Body of pancreas (tissue), 4 donors: ENCODE data around the gene PRDM2. TPM values are rescaled to one million over a fixed set of nuclear protein-coding genes. Genes with fewer than 3 reads are reported as not detected.

Source experiments
- ATAC-seq: fragments of 150-250 bp; one replicate; pipeline ENCODE4 v1.9.1; 2016
- DNase-seq, 4 donors: peaks; one replicate each; pipeline ENCODE4 v3.0.0-alpha.2; 2019
- H3K27ac ChIP-seq, 4 donors: fragments of 200-600 bp; sonication (generic); 1 replicate in 3 of 4; 2 replicates in 1 of 4; pipeline versions ENCODE4 v1.5.1 to v1.6.1; 2016 to 2019; ENCODE audit warnings: mild to moderate bottlenecking in 1 of 4, mixed read lengths in 1 of 4, moderate library complexity in 1 of 4
- H3K27me3 ChIP-seq, 2 donors: fragments of 200-600 bp; sonication (generic); one replicate each; pipeline ENCODE4 v1.6.0; 2016; ENCODE audit warnings: mild to moderate bottlenecking in 1 of 2
- H3K36me3 ChIP-seq, 2 donors: fragments of 200-600 bp; sonication (generic); replicated peaks in 1 of 2; 2 replicates each; pipeline ENCODE4 v1.5.1; 2016; ENCODE audit warnings: low read depth in 2 of 2; ENCODE audit not compliant: insufficient read depth in 1 of 2
- H3K4me1 ChIP-seq: fragments of 200-600 bp; sonication (generic); one replicate; pipeline ENCODE4 v1.6.0; 2016
- H3K4me3 ChIP-seq, 2 donors: fragments of 200-600 bp; sonication (generic); 1 replicate in 1 of 2; 2 replicates in 1 of 2; pipeline ENCODE4 v1.5.1; 2016 to 2019
- H3K9me3 ChIP-seq, 3 donors: fragments of 200-600 bp; sonication (generic); 1 replicate in 2 of 3; 2 replicates in 1 of 3; pipeline ENCODE4 v1.5.1; 2016
- POLR2A ChIP-seq, 3 donors: fragments of 450-650 bp; IDR thresholded peaks; one replicate each; pipeline ENCODE4 v1.6.1; 2016; ENCODE audit warnings: antibody characterized with exemption in 3 of 3, mild to moderate bottlenecking in 2 of 3
- WGBS, 2 donors: methylation state at CpG; one replicate each; pipeline ENCODE4 v1.1.5; 2017; 5-methylcytosine and 5-hydroxymethylcytosine counted together
- intact Hi-C: fragments of 100-400 bp; cut with DNase I; formaldehyde crosslinking; loops from one replicate; pipeline ENCODE4 v1.15.1; 2023
- total RNA-seq, 2 donors: library from RNA; depleted of rRNA; stranded (reverse); fragments of >200 nt; gene quantifications; one replicate each; pipeline ENCODE4 v1.1.0, GENCODE V29; 2016
- TF ChIP-seq, protein P1 (sequence below), 7 experiments: fragments of 450-650 bp in 4 of 7; fragments of 200-600 bp in 3 of 7; sonication (generic) in 3 of 7; IDR thresholded peaks; one replicate each; pipeline ENCODE4 v1.5.1; 2016 to 2019; ENCODE audit warnings: antibody characterized with exemption in 7 of 7

Gene PRDM2
- total RNA-seq, 2 donors from 2014 or later: 21.4 to 21.8 TPM

GRCh38 chr1:13783551-13783950 is 83.6 kb downstream of the PRDM2 start:
- Histone ChIP-seq H3K27me3 (no peaks in the 10 kb centered on the region), H3K36me3 (peaks cover 0 to 20% of the 10 kb centered on the region in 2 donors), H3K4me1 (no peaks in the 10 kb centered on the region), H3K9me3 (no peaks in the 10 kb centered on the region), H3K27ac (no peak overlapping the region), H3K4me3 (no peak overlapping the region)
- TF ChIP-seq, protein P1, sequence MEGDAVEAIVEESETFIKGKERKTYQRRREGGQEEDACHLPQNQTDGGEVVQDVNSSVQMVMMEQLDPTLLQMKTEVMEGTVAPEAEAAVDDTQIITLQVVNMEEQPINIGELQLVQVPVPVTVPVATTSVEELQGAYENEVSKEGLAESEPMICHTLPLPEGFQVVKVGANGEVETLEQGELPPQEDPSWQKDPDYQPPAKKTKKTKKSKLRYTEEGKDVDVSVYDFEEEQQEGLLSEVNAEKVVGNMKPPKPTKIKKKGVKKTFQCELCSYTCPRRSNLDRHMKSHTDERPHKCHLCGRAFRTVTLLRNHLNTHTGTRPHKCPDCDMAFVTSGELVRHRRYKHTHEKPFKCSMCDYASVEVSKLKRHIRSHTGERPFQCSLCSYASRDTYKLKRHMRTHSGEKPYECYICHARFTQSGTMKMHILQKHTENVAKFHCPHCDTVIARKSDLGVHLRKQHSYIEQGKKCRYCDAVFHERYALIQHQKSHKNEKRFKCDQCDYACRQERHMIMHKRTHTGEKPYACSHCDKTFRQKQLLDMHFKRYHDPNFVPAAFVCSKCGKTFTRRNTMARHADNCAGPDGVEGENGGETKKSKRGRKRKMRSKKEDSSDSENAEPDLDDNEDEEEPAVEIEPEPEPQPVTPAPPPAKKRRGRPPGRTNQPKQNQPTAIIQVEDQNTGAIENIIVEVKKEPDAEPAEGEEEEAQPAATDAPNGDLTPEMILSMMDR (IDR thresholded peaks at IDR 0.05): no peak
- TF ChIP-seq POLR2A (IDR thresholded peaks at IDR 0.05): no peak
- DNase-seq: no peak
- no peak for ATAC-seq
- 76 to 87% methylated on average over 5 of the region's 5 CpGs for WGBS, 2 donors
- intact Hi-C loops: no loop called here

GRCh38 chr1:13784971-13785370 is 85.0 kb downstream of the PRDM2 start:
- intact Hi-C loops: no loop called here
- H3K4me1 ChIP-seq: no peaks in the 10 kb centered on the region
- H3K27me3 ChIP-seq: no peaks in the 10 kb centered on the region
- TF ChIP-seq, protein P1 (IDR thresholded peaks at IDR 0.05): no peak
- TF ChIP-seq POLR2A (IDR thresholded peaks at IDR 0.05): no peak
- no peak overlapping the region for H3K4me3 ChIP-seq
- DNase-seq (no peak), ATAC-seq (no peak)
- H3K36me3 ChIP-seq: peaks cover 0 to 10% of the 10 kb centered on the region in 2 donors
- no peaks in the 10 kb centered on the region for H3K9me3 ChIP-seq
- H3K27ac ChIP-seq: no peak overlapping the region
- 78% methylated on average over 5 of the region's 5 CpGs for WGBS, 2 donors

DNA sequence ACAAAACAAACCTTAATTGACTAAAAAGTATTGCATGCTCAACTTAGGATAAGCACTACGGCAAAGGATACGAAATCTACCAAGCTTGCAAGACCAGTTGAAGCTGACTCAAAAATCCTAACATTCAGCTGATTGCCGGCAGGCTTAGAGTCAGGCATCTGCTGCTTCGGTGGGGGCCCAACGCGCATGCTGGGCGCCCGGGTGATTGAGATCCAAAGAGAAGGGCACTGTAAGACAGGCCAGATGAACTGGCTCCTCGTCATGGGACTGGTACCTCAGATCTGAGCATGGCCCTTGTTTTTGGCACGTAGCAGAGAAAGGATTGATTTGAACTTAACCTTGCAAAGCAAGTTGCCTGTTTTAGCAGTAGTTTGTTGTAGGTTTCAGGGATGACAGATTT is 86.6 kb downstream of the PRDM2 start:
- 93 to 97% methylated on average over 10 of the region's 10 CpGs for WGBS, 2 donors
- H3K36me3 ChIP-seq: peaks cover 0 to 8% of the 10 kb centered on the region in 2 donors
- no peak for ATAC-seq
- no peaks in the 10 kb centered on the region for H3K27me3 ChIP-seq
- no peak overlapping the region for H3K27ac ChIP-seq
- no peaks in the 10 kb centered on the region for H3K9me3 ChIP-seq
- DNase-seq: no peak
- no peaks in the 10 kb centered on the region for H3K4me1 ChIP-seq
- H3K4me3 ChIP-seq: no peak overlapping the region
- TF ChIP-seq POLR2A (IDR thresholded peaks at IDR 0.05): no peak
- TF ChIP-seq, protein P1 (IDR thresholded peaks at IDR 0.05): no peak
- intact Hi-C loops: no loop called here

DNA sequence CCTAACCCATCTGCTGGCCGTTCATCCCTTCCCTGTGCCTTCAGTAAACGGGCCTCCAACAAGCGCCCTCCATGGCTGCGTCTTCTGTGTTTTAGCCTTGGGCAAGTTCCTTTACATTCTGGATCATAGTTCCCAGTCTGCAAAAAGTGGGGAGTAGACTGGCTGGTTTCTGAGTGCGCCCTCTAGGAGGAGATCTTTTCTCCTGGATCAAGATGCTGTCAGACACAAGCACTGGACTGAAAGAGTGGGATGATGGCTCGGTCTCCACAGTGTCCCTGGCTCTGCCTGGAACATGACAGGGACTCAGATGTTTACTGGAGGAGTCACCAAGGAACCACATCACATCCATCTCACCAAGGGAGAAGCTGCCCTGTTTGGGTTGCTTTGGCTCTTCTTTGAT is 88.8 kb downstream of the PRDM2 start:
- 84 to 94% methylated on average over 6 of the region's 6 CpGs for WGBS, 2 donors
- no peaks in the 10 kb centered on the region for H3K9me3 ChIP-seq
- no peaks in the 10 kb centered on the region for H3K4me1 ChIP-seq
- H3K36me3 ChIP-seq: no peaks in the 10 kb centered on the region
- H3K27ac ChIP-seq: no peak overlapping the region
- no peaks in the 10 kb centered on the region for H3K27me3 ChIP-seq
- ATAC-seq (no peak), DNase-seq (no peak)
- TF ChIP-seq, protein P1 (IDR thresholded peaks at IDR 0.05): no peak
- no peak for TF ChIP-seq POLR2A (IDR thresholded peaks at IDR 0.05)
- intact Hi-C loops: no loop called here
- no peak overlapping the region for H3K4me3 ChIP-seq

DNA sequence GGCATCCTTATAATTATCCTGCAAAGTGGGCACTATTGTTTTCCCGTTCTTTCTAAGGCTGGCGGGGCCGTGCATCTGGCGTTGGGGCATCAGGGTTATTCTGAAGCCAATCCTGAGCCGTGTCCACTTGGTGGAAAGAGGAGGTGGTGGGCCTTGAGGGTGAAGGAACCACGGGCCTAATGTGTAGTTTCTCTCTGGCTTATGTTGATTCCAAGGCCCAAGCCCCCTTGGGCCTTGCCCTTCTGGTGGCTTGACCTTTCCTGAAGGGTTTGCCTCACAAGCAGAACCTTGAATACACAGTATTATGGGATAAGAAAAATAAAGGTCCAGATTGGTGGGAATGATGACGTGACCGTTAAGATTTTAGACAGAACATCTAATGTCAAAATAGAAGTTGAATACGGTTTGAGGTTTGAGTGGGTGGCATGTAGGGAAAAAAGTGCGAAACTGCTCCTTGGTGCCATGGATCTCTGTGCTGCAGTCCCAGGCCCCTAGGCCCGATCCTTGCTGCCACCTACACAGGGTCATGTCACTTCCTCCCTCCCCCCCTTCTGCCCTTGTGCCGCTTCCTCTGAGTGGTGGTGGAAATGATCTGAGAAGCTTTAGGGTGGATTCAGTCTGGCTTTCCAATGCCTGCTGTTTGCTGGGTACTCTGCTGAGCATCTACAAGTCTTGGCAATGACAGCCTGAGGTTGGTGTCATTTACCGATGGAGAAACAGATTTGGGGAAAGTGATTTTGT is 90.5 kb downstream of the PRDM2 start:
- DNase-seq (no peak), ATAC-seq (no peak)
- WGBS, 2 donors: 88 to 97% methylated on average over 12 to 13 of the region's 13 CpGs
- Histone ChIP-seq H3K9me3 (no peaks in the 10 kb centered on the region), H3K27ac (no peak overlapping the region), H3K27me3 (no peaks in the 10 kb centered on the region), H3K4me3 (no peak overlapping the region), H3K36me3 (no peaks in the 10 kb centered on the region), H3K4me1 (no peaks in the 10 kb centered on the region)
- intact Hi-C loops: no loop called here
- TF ChIP-seq, protein P1 (IDR thresholded peaks at IDR 0.05): no peak
- TF ChIP-seq POLR2A (IDR thresholded peaks at IDR 0.05): no peak
